Neuronal stem cell (in vitro differentiated cells): ENCODE results near the gene DHH.

ENCODE experiments used
- DNase-seq: peaks from one replicate; pipeline ENCODE4 v3.0.0-alpha.2; 2013; ENCODE audit warnings: low spot score
- H2AFZ ChIP-seq: one replicate; pipeline ENCODE4 v1.6.1; 2013; ENCODE audit warnings: mild to moderate bottlenecking, low read length, inconsistent platforms
- H2AK5ac ChIP-seq: 2 replicates; pipeline ENCODE4 v1.6.1; 2013; ENCODE audit warnings: low read depth, mild to moderate bottlenecking, inconsistent platforms, low read length, moderate library complexity, mixed read lengths
- H2BK120ac ChIP-seq: 2 replicates; pipeline ENCODE4 v1.6.1; 2013; ENCODE audit warnings: low read depth, mild to moderate bottlenecking, inconsistent platforms, low read length, moderate library complexity, mixed read lengths
- H2BK12ac ChIP-seq: one replicate; pipeline ENCODE4 v1.6.1; 2013; ENCODE audit warnings: low read length, inconsistent platforms
- H2BK15ac ChIP-seq: 2 replicates; pipeline ENCODE4 v1.6.1; 2013; ENCODE audit warnings: mild to moderate bottlenecking, low read length, inconsistent platforms, mixed read lengths
- H2BK5ac ChIP-seq: one replicate; pipeline ENCODE4 v1.6.1; 2013; ENCODE audit warnings: inconsistent platforms, mild to moderate bottlenecking, low read length, moderate library complexity
- H3K14ac ChIP-seq: one replicate; pipeline ENCODE4 v1.6.1; 2013; ENCODE audit warnings: low read length, inconsistent platforms
- H3K18ac ChIP-seq: 2 replicates; pipeline ENCODE4 v1.6.1; 2013; ENCODE audit warnings: low read length, inconsistent platforms
- H3K23ac ChIP-seq: 2 replicates; pipeline ENCODE4 v1.6.1; 2013; ENCODE audit warnings: low read depth, mild to moderate bottlenecking, mixed read lengths, low read length, inconsistent platforms; ENCODE audit not compliant: poor library complexity
- H3K27ac ChIP-seq: replicated peaks from 3 replicates; pipeline ENCODE4 v1.5.1; 2013; ENCODE audit warnings: low read length, inconsistent platforms
- H3K27me3 ChIP-seq, 3 experiments: 2 replicates each; pipeline ENCODE4 v1.6.1; 2013; ENCODE audit warnings: low read length in 3 of 3, mild to moderate bottlenecking in 2 of 3, inconsistent platforms in 1 of 3, low read depth in 1 of 3, mixed read lengths in 1 of 3, moderate library complexity in 1 of 3; ENCODE audit not compliant: control insufficient read depth in 3 of 3, insufficient read depth in 3 of 3
- H3K36me3 ChIP-seq, 2 donors: replicated peaks in 1 of 2; 2 replicates each; pipeline ENCODE4 v1.6.1; 2013; ENCODE audit warnings: low read length in 2 of 2; ENCODE audit not compliant: control insufficient read depth in 2 of 2, insufficient read depth in 2 of 2
- H3K4ac ChIP-seq: 2 replicates; pipeline ENCODE4 v1.6.1; 2013; ENCODE audit warnings: inconsistent platforms, mild to moderate bottlenecking, low read length, moderate library complexity
- H3K4me1 ChIP-seq, 2 donors: 1 replicate in 1 of 2; 2 replicates in 1 of 2; pipeline ENCODE4 v1.6.1; 2013; ENCODE audit warnings: low read length in 2 of 2, low read depth in 1 of 2; ENCODE audit not compliant: control insufficient read depth in 2 of 2, insufficient read depth in 1 of 2
- H3K4me2 ChIP-seq: one replicate; pipeline ENCODE4 v1.6.1; 2013; ENCODE audit warnings: mild to moderate bottlenecking, low read length, inconsistent platforms; ENCODE audit not compliant: insufficient read depth, poor library complexity, severe bottlenecking
- H3K4me3 ChIP-seq, 2 donors: 2 replicates each; pipeline ENCODE4 v1.5.1; 2013; ENCODE audit warnings: low read length in 2 of 2, mild to moderate bottlenecking in 2 of 2, inconsistent platforms in 1 of 2, moderate library complexity in 1 of 2
- H3K79me1 ChIP-seq: one replicate; pipeline ENCODE4 v1.6.1; 2013; ENCODE audit warnings: low read depth, mild to moderate bottlenecking, inconsistent platforms, low read length, moderate library complexity
- H3K9ac ChIP-seq: one replicate; pipeline ENCODE4 v1.6.1; 2013; ENCODE audit warnings: mild to moderate bottlenecking, low read depth, low read length, inconsistent platforms; ENCODE audit not compliant: poor library complexity
- H3K9me3 ChIP-seq, 2 donors: replicated peaks in 1 of 2; 2 replicates each; pipeline versions ENCODE3 to v1.6.1; 2013; ENCODE audit warnings: low read length in 2 of 2, mild to moderate bottlenecking in 2 of 2, inconsistent platforms in 1 of 2, low read depth in 1 of 2, mixed read lengths in 1 of 2, moderate library complexity in 1 of 2; ENCODE audit not compliant: control insufficient read depth in 2 of 2, insufficient read depth in 1 of 2
- H4K8ac ChIP-seq: one replicate; pipeline ENCODE4 v1.6.1; 2013; ENCODE audit warnings: low read depth, mild to moderate bottlenecking, inconsistent platforms, low read length, moderate library complexity
- H4K91ac ChIP-seq: one replicate; pipeline ENCODE4 v1.6.1; 2013; ENCODE audit warnings: low read length, low read depth, mild to moderate bottlenecking, inconsistent platforms; ENCODE audit not compliant: poor library complexity
- whole genome bisulfite sequencing, 2 donors: extraction: QIAGEN DNeasy Blood & Tissue Kit; methylation state at CpG; one replicate each; pipeline ENCODE4 v1.1.7; 2013; ENCODE audit warnings: missing lambda C conversion rate in 2 of 2, mixed read lengths in 1 of 2; ENCODE audit not compliant: insufficient read length in 2 of 2, insufficient replicate concordance in 1 of 2; ENCODE audit errors: extremely low coverage in 2 of 2; 5-methylcytosine and 5-hydroxymethylcytosine counted together

DHH gene

DNA sequence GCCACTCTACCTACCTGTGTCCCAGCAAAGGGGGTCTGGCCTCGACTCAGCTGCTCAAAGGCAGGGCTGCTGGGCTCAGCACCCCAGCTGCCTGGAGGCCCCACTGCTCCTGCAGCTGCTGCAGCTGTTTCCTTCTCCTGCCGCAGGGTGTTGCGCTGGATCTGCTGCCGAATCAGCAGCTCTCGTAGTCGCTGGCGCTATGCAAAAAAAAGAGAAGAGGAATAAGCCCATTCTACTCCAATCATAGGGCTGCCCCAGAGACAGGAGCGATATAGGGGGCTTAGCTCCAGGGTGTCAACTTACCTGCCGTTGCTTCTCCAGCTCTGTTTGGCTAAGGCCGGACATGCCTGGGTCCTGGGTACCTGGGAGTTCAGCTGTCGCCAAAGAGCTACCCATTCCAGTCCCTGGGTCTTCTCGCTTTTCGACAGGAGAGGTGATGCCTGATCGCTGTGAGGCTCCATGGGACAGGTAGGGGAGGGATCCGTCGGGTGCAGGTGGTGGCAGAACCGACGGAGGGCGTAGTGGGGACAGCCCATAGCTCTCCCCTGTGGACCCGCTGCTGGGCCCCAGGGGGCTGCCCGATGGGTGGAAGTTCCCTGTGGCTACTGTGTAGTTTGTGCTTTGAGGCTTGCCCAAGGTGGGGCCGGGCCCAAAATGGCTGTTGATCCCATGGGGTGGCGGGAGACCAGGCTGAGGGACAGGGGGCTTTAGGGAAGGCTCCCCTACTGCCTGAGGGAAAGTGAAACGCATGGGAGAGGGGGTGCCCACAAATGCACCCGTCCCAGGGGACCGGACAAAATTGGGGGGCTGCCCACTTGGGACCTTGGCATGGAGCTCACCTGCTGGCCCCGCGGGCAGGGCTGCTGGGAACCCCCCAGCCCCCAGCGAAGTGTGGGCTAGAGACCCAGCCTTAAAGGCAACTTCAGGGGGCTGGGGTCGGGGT, 54.9 kb downstream of the DHH start:
- H3K23ac ChIP-seq, result no peak overlapping the region
- no peaks in the 10 kb centered on the region for H3K9me3 ChIP-seq
- H3K4me3 ChIP-seq, result no peak overlapping the region
- H2BK12ac ChIP-seq, result no peak overlapping the region
- no peaks in the 10 kb centered on the region for H3K27me3 ChIP-seq
- H3K36me3 ChIP-seq, result peaks cover 71 to 99% of the 10 kb centered on the region in 2 donors
- no peak overlapping the region for H2BK120ac ChIP-seq
- no peak overlapping the region for H3K4me2 ChIP-seq
- H2BK15ac ChIP-seq, result no peak overlapping the region
- H3K18ac ChIP-seq, result no peak overlapping the region
- no peaks in the 10 kb centered on the region for H3K4me1 ChIP-seq
- no peak overlapping the region for H2AFZ ChIP-seq
- no peak overlapping the region for H4K8ac ChIP-seq
- no peak overlapping the region for H3K27ac ChIP-seq
- H3K4ac ChIP-seq, result no peak overlapping the region
- H2BK5ac ChIP-seq, result no peak overlapping the region
- no peak overlapping the region for H2AK5ac ChIP-seq
- H4K91ac ChIP-seq, result no peak overlapping the region
- H3K9ac ChIP-seq, result no peak overlapping the region
- no peak overlapping the region for H3K14ac ChIP-seq
- WGBS, 2 donors, result no CpG with 5 or more reads among the region's 30 CpGs
- no peak for DNase-seq
- peaks cover 21% of the 10 kb centered on the region for H3K79me1 ChIP-seq

DNA sequence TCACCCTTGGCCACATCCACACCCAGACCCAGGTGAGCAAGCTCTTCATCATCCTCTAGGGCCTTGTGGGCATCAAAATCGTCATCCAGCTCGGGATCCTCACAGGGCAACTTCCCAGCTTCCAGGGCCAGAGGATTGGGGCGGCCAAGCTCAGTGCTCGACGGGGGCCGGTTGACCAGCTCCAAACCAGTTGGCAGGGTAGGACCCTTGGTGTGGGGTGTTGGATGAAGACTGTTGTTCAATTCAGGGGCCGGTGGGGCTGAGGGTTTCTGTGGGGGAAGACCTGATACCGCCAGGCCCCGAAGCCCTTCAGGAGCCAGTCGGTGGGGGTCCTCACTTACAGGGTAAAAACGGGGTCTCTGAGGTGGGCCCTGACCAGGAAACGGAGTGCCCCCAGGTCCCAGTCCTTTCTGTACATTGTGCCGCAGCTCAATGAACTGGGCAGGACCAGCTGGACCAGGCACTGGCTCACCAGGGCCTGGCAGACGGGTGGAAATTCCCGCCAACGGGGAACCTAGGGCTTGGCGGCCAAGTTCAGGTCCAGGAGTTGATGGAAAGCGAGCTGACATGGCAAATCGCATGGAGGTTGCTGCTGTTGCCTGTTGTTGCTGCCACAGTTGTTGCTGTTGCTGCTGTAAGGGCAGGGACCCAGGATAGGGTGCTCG, 56.2 kb downstream of the DHH start:
- no CpG with 5 or more reads among the region's 20 CpGs for WGBS, 2 donors
- Histone ChIP-seq H3K79me1 (peaks cover 21% of the 10 kb centered on the region), H2BK12ac (no peak overlapping the region), H3K4me3 (no peak overlapping the region), H3K23ac (no peak overlapping the region), H4K8ac (no peak overlapping the region), H3K18ac (no peak overlapping the region), H3K9ac (no peak overlapping the region), H4K91ac (no peak overlapping the region), H3K9me3 (no peaks in the 10 kb centered on the region), H3K27ac (no peak overlapping the region), H3K14ac (no peak overlapping the region), H2AK5ac (no peak overlapping the region), H3K27me3 (no peaks in the 10 kb centered on the region), H3K36me3 (peaks cover 71 to 99% of the 10 kb centered on the region in 2 donors), H2BK5ac (no peak overlapping the region), H3K4ac (no peak overlapping the region), H2AFZ (no peak overlapping the region), H3K4me2 (no peak overlapping the region), H2BK120ac (no peak overlapping the region), H3K4me1 (no peaks in the 10 kb centered on the region), H2BK15ac (no peak overlapping the region)
- no peak for DNase-seq

DNA sequence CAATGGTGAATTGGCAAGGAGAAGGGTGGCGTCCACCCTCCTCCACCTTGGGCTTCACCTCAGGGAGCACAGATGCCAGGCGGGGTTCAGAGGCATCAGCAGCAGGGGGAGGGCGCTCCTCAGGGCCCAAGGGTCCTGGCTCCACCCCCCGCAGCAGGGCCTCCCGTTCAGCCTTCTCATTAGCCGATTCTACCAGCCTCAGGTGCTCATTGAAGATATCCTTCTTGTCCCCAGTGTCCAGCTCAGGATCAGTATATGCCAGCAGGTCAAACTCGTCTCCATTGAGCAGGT, 56.7 kb downstream of the DHH start:
- H3K9ac ChIP-seq, result no peak overlapping the region
- no peak overlapping the region for H2AK5ac ChIP-seq
- H2BK120ac ChIP-seq, result no peak overlapping the region
- H4K8ac ChIP-seq, result peak overlapping the region; percentile 48
- H2BK15ac ChIP-seq, result no peak overlapping the region
- H3K36me3 ChIP-seq, result peaks cover 71 to 99% of the 10 kb centered on the region in 2 donors
- H2BK12ac ChIP-seq, result no peak overlapping the region
- no peak overlapping the region for H2BK5ac ChIP-seq
- no peak for DNase-seq
- H3K18ac ChIP-seq, result no peak overlapping the region
- H3K4me1 ChIP-seq, result no peaks in the 10 kb centered on the region
- H3K4me3 ChIP-seq, result no peak overlapping the region
- no peak overlapping the region for H3K27ac ChIP-seq
- no peak overlapping the region for H3K4me2 ChIP-seq
- no peak overlapping the region for H3K23ac ChIP-seq
- H3K79me1 ChIP-seq, result peaks cover 18% of the 10 kb centered on the region
- no peak overlapping the region for H4K91ac ChIP-seq
- H3K9me3 ChIP-seq, result no peaks in the 10 kb centered on the region
- no CpG with 5 or more reads among the region's 7 CpGs for WGBS, 2 donors
- no peak overlapping the region for H3K14ac ChIP-seq
- H3K27me3 ChIP-seq, result no peaks in the 10 kb centered on the region
- H2AFZ ChIP-seq, result no peak overlapping the region
- H3K4ac ChIP-seq, result no peak overlapping the region
